ENCODE results near the gene KMT5C.
A peak's percentile ranks its signal among the peaks of the same experiment; 100 is the strongest.

The KMT5C gene

GRCh38 chr19:55372316-55373081, 32.8 kb downstream of the KMT5C start (continued):
- TF ChIP-seq ZNF529 (tag by site-specific recombination; IDR thresholded peaks at IDR 0.05; ENCODE audit: insufficient replicate concordance) (no peak), ZNF670 (tag by site-specific recombination; IDR thresholded peaks at IDR 0.05; ENCODE audit: low read depth) (no peak), ZBTB1 (tag by site-specific recombination; IDR thresholded peaks at IDR 0.05) (no peak), ZNF473 (tag by site-specific recombination; IDR thresholded peaks at IDR 0.05) (no peak), ZFP41 (tag by site-specific recombination; IDR thresholded peaks at IDR 0.05; ENCODE audit: borderline replicate concordance) (no peak), ZNF792 (tag by site-specific recombination; IDR thresholded peaks at IDR 0.05) (no peak), ZSCAN5A (tag by site-specific recombination; IDR thresholded peaks at IDR 0.05) (no peak), ZNF184 (tag by site-specific recombination; IDR thresholded peaks at IDR 0.05) (no peak), ZNF2 (tag by site-specific recombination; IDR thresholded peaks at IDR 0.05) (no peak), ZNF366 (tag by site-specific recombination; conservative IDR thresholded peaks at IDR 0.05) (peak; percentile 41; the same call in 1 of the 2 replicates), ZNF785 (tag by site-specific recombination; IDR thresholded peaks at IDR 0.05) (no peak), ZNF837 (tag by site-specific recombination; IDR thresholded peaks at IDR 0.05) (no peak), ZNF555 (tag by site-specific recombination; conservative IDR thresholded peaks at IDR 0.05) (no peak), ZNF791 (tag by site-specific recombination; IDR thresholded peaks at IDR 0.05) (no peak), ZNF48 (tag by site-specific recombination; IDR thresholded peaks at IDR 0.05) (no peak), SCRT2 (tag by site-specific recombination; IDR thresholded peaks at IDR 0.05) (no peak), ZXDB (tag by site-specific recombination; IDR thresholded peaks at IDR 0.05) (no peak), ZBTB7A (tag by site-specific recombination; IDR thresholded peaks at IDR 0.05; ENCODE audit: low read depth) (no peak; the same call in 1 of the 2 replicates), ZBTB8A (tag by site-specific recombination; IDR thresholded peaks at IDR 0.05) (no peak), HOXA7 (CRISPR knock-in tag; IDR thresholded peaks at IDR 0.05; ENCODE audit: borderline replicate concordance) (no peak), ZNF558 (tag by site-specific recombination; IDR thresholded peaks at IDR 0.05) (no peak), KLF16 (tag by site-specific recombination; IDR thresholded peaks at IDR 0.05) (no peak), ZNF585B (tag by site-specific recombination; IDR thresholded peaks at IDR 0.05) (no peak), KLF9 (tag by site-specific recombination; IDR thresholded peaks at IDR 0.05; ENCODE audit: low read depth) (no peak), ZNF610 (tag by site-specific recombination; IDR thresholded peaks at IDR 0.05; ENCODE audit: borderline replicate concordance) (no peak), RBAK (tag by site-specific recombination; IDR thresholded peaks at IDR 0.05) (no peak), ZNF513 (tag by site-specific recombination; IDR thresholded peaks at IDR 0.05) (no peak), ZNF830 (tag by site-specific recombination; IDR thresholded peaks at IDR 0.05; ENCODE audit: low read depth) (no peak), ZFP3 (tag by site-specific recombination; IDR thresholded peaks at IDR 0.05; ENCODE audit: low read depth) (no peak)
- TF ChIP-seq, protein P1, sequence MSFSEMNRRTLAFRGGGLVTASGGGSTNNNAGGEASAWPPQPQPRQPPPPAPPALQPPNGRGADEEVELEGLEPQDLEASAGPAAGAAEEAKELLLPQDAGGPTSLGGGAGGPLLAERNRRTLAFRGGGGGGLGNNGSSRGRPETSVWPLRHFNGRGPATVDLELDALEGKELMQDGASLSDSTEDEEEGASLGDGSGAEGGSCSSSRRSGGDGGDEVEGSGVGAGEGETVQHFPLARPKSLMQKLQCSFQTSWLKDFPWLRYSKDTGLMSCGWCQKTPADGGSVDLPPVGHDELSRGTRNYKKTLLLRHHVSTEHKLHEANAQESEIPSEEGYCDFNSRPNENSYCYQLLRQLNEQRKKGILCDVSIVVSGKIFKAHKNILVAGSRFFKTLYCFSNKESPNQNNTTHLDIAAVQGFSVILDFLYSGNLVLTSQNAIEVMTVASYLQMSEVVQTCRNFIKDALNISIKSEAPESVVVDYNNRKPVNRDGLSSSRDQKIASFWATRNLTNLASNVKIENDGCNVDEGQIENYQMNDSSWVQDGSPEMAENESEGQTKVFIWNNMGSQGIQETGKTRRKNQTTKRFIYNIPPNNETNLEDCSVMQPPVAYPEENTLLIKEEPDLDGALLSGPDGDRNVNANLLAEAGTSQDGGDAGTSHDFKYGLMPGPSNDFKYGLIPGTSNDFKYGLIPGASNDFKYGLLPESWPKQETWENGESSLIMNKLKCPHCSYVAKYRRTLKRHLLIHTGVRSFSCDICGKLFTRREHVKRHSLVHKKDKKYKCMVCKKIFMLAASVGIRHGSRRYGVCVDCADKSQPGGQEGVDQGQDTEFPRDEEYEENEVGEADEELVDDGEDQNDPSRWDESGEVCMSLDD (tag by site-specific recombination; IDR thresholded peaks at IDR 0.05): peak; percentile 23; the same call in 1 of the 2 replicates
- TF ChIP-seq, protein P2, sequence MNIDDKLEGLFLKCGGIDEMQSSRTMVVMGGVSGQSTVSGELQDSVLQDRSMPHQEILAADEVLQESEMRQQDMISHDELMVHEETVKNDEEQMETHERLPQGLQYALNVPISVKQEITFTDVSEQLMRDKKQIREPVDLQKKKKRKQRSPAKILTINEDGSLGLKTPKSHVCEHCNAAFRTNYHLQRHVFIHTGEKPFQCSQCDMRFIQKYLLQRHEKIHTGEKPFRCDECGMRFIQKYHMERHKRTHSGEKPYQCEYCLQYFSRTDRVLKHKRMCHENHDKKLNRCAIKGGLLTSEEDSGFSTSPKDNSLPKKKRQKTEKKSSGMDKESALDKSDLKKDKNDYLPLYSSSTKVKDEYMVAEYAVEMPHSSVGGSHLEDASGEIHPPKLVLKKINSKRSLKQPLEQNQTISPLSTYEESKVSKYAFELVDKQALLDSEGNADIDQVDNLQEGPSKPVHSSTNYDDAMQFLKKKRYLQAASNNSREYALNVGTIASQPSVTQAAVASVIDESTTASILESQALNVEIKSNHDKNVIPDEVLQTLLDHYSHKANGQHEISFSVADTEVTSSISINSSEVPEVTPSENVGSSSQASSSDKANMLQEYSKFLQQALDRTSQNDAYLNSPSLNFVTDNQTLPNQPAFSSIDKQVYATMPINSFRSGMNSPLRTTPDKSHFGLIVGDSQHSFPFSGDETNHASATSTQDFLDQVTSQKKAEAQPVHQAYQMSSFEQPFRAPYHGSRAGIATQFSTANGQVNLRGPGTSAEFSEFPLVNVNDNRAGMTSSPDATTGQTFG (tag by site-specific recombination; IDR thresholded peaks at IDR 0.05; ENCODE audit: borderline replicate concordance): no peak
- TF ChIP-seq, protein P3, sequence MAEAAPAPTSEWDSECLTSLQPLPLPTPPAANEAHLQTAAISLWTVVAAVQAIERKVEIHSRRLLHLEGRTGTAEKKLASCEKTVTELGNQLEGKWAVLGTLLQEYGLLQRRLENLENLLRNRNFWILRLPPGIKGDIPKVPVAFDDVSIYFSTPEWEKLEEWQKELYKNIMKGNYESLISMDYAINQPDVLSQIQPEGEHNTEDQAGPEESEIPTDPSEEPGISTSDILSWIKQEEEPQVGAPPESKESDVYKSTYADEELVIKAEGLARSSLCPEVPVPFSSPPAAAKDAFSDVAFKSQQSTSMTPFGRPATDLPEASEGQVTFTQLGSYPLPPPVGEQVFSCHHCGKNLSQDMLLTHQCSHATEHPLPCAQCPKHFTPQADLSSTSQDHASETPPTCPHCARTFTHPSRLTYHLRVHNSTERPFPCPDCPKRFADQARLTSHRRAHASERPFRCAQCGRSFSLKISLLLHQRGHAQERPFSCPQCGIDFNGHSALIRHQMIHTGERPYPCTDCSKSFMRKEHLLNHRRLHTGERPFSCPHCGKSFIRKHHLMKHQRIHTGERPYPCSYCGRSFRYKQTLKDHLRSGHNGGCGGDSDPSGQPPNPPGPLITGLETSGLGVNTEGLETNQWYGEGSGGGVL (tag by site-specific recombination; IDR thresholded peaks at IDR 0.05): peak; percentile 95
